ENCODE measurements around the gene AKTIP. TPM values are rescaled to one million over a fixed set of nuclear protein-coding genes. Genes with fewer than 3 reads are reported as not detected.

AKTIP gene
- total RNA-seq, 1 experiment from 2014 or later: 23.5 TPM

GRCh38 chr16:53503270-53503923 is 388 bp upstream of the AKTIP start:
- Histone ChIP-seq H3K9ac (ENCODE audit: low read length) (peak overlapping the region; percentile 68), H4K20me1 (ENCODE audit: insufficient read depth) (no peaks in the 10 kb centered on the region), H3K9me3 (ENCODE audit: control insufficient read depth in 1 of 2, insufficient read depth in 1 of 2, low read depth in 1 of 2, low read length in 2 of 2) (no peaks in the 10 kb centered on the region), H3K4me3 (replicated peaks in 1 of 2; ENCODE audit: low read depth in 1 of 2, low read length in 2 of 2) (peak overlapping the region; percentile 72 to 79), H3K27me3 (ENCODE audit: insufficient read depth, low read length) (no peaks in the 10 kb centered on the region), H3K36me3 (ENCODE audit: control insufficient read depth in 1 of 2, insufficient read depth in 2 of 2, low read length in 2 of 2) (no peaks in the 10 kb centered on the region), H3K79me2 (ENCODE audit: insufficient read depth, low read length) (no peaks in the 10 kb centered on the region), H3K27ac (ENCODE audit: low read depth, low read length) (peak overlapping the region; percentile 70), H3K4me1 (ENCODE audit: control insufficient read depth in 1 of 2, insufficient read depth in 2 of 2, low read length in 2 of 2) (peaks cover 15 to 24% of the 10 kb centered on the region in 2 experiments; a peak in 3 of 4 replicates), H3K9me2 (ENCODE audit: insufficient read depth) (no peaks in the 10 kb centered on the region), H3K4me2 (ENCODE audit: low read length) (peak overlapping the region; percentile 92), H2AFZ (ENCODE audit: low read depth, low read length, poor library complexity, severe bottlenecking) (peak overlapping the region; percentile 20)
- ATAC-seq (peak; percentile 94), DNase-seq (ENCODE audit: low read depth, low spot score) (peak; percentile 100)
- CTCF ChIA-PET: no interaction called here
- BruUV-seq (replicated peaks): no TSS peak
- TF ChIP-seq TCF7L2 (IDR thresholded peaks at IDR 0.05; ENCODE audit: borderline replicate concordance, extremely low read depth, insufficient read depth, insufficient read length): no peak
- no peak for TF ChIP-seq POLR2A (IDR thresholded peaks at IDR 0.05; ENCODE audit: borderline replicate concordance, extremely low read depth, insufficient read depth, insufficient read length)
- TF ChIP-seq ZFX (IDR thresholded peaks at IDR 0.05): peak; percentile 72
- peak; percentile 27 for TF ChIP-seq YY1 (IDR thresholded peaks at IDR 0.05; ENCODE audit: extremely low read depth, insufficient replicate concordance, low read depth, low read length)
- TF ChIP-seq SRF (IDR thresholded peaks at IDR 0.05; ENCODE audit: low read depth): no peak; the same call in 1 of the 2 replicates
- TF ChIP-seq, protein P1, sequence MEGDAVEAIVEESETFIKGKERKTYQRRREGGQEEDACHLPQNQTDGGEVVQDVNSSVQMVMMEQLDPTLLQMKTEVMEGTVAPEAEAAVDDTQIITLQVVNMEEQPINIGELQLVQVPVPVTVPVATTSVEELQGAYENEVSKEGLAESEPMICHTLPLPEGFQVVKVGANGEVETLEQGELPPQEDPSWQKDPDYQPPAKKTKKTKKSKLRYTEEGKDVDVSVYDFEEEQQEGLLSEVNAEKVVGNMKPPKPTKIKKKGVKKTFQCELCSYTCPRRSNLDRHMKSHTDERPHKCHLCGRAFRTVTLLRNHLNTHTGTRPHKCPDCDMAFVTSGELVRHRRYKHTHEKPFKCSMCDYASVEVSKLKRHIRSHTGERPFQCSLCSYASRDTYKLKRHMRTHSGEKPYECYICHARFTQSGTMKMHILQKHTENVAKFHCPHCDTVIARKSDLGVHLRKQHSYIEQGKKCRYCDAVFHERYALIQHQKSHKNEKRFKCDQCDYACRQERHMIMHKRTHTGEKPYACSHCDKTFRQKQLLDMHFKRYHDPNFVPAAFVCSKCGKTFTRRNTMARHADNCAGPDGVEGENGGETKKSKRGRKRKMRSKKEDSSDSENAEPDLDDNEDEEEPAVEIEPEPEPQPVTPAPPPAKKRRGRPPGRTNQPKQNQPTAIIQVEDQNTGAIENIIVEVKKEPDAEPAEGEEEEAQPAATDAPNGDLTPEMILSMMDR (IDR thresholded peaks at IDR 0.05 in 2 of 3, conservative IDR thresholded peaks at IDR 0.05 in 1 of 3; ENCODE audit: borderline replicate concordance in 1 of 3, insufficient read depth in 1 of 3, low read depth in 2 of 3, low read length in 2 of 3): no peak
- TF ChIP-seq SP1 (IDR thresholded peaks at IDR 0.05; ENCODE audit: low read depth): peak; percentile 98
- TF ChIP-seq ZBTB33 (IDR thresholded peaks at IDR 0.05; ENCODE audit: extremely low read depth, insufficient replicate concordance, low read length): peak; percentile 51
- peak; percentile 91 for TF ChIP-seq POLR2AphosphoS5 (IDR thresholded peaks at IDR 0.05; ENCODE audit: low read depth, low read length)
- peak; percentile 81 for TF ChIP-seq CEBPB (IDR thresholded peaks at IDR 0.05; ENCODE audit: low read depth)
- TF ChIP-seq MAX (IDR thresholded peaks at IDR 0.05): peak; percentile 74
- RAD21 ChIA-PET (ENCODE audit: low non-redundant PET in 1 of 2, low total read pairs in 2 of 2, uncharacterized antibody in 2 of 2, unreplicated experiment in 2 of 2): interaction anchor here in 1 of 2 experiments (0.7 kb wide), 1 partner anchor 67 kb away, joined by 3 read pairs; no protein-coding TSS in a partner anchor
- POLR2A ChIA-PET: interaction anchor here (0.7 kb wide), 1 partner anchor 423 kb away, joined by 4 read pairs; no protein-coding TSS in a partner anchor
- intact Hi-C loops (cut with micrococcal nuclease): loop anchor here (2.0 to 5.0 kb wide), 2 partner anchors 69 to 451 kb away; partner anchors contain the start of genes CHD9, CHD9NB and RBL2
